ENCODE results near the gene BAIAP2.

The BAIAP2 gene

DNA sequence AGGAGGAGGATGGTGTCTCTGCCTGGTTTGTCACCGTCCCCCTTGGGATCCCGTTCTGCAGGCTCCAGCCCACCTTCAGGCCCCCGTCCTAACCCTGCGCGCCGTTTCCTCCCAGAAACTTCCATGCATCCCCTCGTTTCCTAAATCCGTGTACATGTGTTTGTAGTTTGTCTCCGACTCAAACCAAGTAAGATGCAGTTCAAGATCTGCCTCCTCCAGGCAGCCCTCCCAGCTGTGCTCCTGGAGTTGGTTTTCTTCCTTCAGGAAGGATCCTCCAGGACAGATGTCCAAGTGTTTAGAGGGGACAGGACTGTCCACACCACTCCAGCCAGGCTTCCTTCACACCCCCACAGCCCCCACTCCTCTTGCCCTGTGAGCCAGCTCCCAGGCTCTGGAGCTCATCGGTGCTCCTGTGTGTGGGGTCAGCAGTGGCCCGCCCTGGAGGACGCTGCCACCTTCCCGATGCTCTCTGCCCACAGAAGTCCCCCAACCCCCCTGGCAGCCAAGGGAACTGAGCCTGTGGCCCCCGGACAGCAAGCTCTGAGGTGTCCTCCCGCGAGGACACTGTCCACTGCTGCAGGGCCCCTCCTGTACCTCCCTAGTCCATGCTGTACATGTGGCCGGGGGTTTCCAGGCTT is 11.3 kb downstream of the BAIAP2 start:
- H3K79me2 ChIP-seq (ENCODE audit: insufficient read depth, low read length) = no peaks in the 10 kb centered on the region
- TF ChIP-seq, protein P1, sequence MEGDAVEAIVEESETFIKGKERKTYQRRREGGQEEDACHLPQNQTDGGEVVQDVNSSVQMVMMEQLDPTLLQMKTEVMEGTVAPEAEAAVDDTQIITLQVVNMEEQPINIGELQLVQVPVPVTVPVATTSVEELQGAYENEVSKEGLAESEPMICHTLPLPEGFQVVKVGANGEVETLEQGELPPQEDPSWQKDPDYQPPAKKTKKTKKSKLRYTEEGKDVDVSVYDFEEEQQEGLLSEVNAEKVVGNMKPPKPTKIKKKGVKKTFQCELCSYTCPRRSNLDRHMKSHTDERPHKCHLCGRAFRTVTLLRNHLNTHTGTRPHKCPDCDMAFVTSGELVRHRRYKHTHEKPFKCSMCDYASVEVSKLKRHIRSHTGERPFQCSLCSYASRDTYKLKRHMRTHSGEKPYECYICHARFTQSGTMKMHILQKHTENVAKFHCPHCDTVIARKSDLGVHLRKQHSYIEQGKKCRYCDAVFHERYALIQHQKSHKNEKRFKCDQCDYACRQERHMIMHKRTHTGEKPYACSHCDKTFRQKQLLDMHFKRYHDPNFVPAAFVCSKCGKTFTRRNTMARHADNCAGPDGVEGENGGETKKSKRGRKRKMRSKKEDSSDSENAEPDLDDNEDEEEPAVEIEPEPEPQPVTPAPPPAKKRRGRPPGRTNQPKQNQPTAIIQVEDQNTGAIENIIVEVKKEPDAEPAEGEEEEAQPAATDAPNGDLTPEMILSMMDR (conservative IDR thresholded peaks at IDR 0.05; ENCODE audit: low read length) = no peak
- no peak for TF ChIP-seq EZH2phosphoT487 (IDR thresholded peaks at IDR 0.05; ENCODE audit: borderline replicate concordance)
- no peaks in the 10 kb centered on the region for H3K27me3 ChIP-seq (ENCODE audit: insufficient read depth, low read length, poor library complexity, severe bottlenecking)
- no peak overlapping the region for H2AFZ ChIP-seq (ENCODE audit: low read length)
- no peak overlapping the region for H3K4me2 ChIP-seq (ENCODE audit: low read depth, low read length, poor library complexity, severe bottlenecking)
- no peaks in the 10 kb centered on the region for H4K20me1 ChIP-seq (ENCODE audit: insufficient read depth, low read length, poor library complexity, severe bottlenecking)
- no peaks in the 10 kb centered on the region for H3K9me3 ChIP-seq (ENCODE audit: insufficient read depth, low read depth, low read length)
- H3F3A ChIP-seq (ENCODE audit: low read depth) = no peaks in the 10 kb centered on the region
- H3K4me1 ChIP-seq (ENCODE audit: insufficient read depth, low read length, poor library complexity, severe bottlenecking) = no peaks in the 10 kb centered on the region
- H3K4me3 ChIP-seq (ENCODE audit: low read length, poor library complexity, severe bottlenecking) = no peak overlapping the region
- H3K9me2 ChIP-seq (replicated peaks; ENCODE audit: low read depth, low read length) = no peaks in the 10 kb centered on the region
- no peak overlapping the region for H3K9ac ChIP-seq (ENCODE audit: low read depth, low read length, poor library complexity, severe bottlenecking)
- no peaks in the 10 kb centered on the region for H3K36me3 ChIP-seq (ENCODE audit: insufficient read depth, low read length)

DNA sequence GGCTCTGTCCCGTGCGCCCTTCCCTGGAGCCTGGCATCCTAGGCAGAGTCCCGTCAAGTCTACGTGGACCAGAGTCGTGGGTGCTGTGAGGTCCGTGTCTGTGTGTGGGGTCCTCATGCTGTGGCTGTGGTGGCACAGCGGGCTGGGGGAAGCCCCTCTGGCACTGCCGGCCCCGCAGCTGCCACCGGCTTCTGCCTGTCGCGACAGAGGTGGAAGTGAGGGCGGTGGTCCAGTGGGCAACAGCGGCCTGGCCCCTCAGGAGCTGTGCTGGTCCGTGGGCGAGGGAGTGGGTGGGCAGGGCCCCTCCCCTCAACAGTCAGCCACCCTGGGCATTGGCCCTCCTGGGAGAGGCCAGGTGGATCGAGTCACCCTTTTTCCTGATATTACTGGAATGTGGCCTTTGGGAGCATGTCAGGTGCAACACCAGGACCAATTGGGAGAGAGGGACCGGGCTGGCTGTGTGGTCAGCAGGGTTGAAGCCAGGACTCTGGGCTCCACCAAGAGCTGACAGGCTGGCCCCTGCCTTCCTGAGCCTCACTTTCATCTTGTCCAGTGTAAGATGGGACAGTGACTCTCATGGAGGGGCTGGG is 11.9 kb downstream of the BAIAP2 start:
- no peak overlapping the region for H3K9ac ChIP-seq (ENCODE audit: low read depth, low read length, poor library complexity, severe bottlenecking)
- no peak overlapping the region for H2AFZ ChIP-seq (ENCODE audit: low read length)
- TF ChIP-seq, protein P1 (conservative IDR thresholded peaks at IDR 0.05; ENCODE audit: low read length) = no peak
- no peak for TF ChIP-seq EZH2phosphoT487 (IDR thresholded peaks at IDR 0.05; ENCODE audit: borderline replicate concordance)
- no peaks in the 10 kb centered on the region for H3K4me1 ChIP-seq (ENCODE audit: insufficient read depth, low read length, poor library complexity, severe bottlenecking)
- H3K36me3 ChIP-seq (ENCODE audit: insufficient read depth, low read length) = no peaks in the 10 kb centered on the region
- H3F3A ChIP-seq (ENCODE audit: low read depth) = no peaks in the 10 kb centered on the region
- H3K79me2 ChIP-seq (ENCODE audit: insufficient read depth, low read length) = no peaks in the 10 kb centered on the region
- no peak overlapping the region for H3K4me3 ChIP-seq (ENCODE audit: low read length, poor library complexity, severe bottlenecking)
- H3K9me3 ChIP-seq (ENCODE audit: insufficient read depth, low read depth, low read length) = no peaks in the 10 kb centered on the region
- H3K27me3 ChIP-seq (ENCODE audit: insufficient read depth, low read length, poor library complexity, severe bottlenecking) = no peaks in the 10 kb centered on the region
- H3K4me2 ChIP-seq (ENCODE audit: low read depth, low read length, poor library complexity, severe bottlenecking) = no peak overlapping the region
- no peaks in the 10 kb centered on the region for H4K20me1 ChIP-seq (ENCODE audit: insufficient read depth, low read length, poor library complexity, severe bottlenecking)
- no peaks in the 10 kb centered on the region for H3K9me2 ChIP-seq (replicated peaks; ENCODE audit: low read depth, low read length)

DNA sequence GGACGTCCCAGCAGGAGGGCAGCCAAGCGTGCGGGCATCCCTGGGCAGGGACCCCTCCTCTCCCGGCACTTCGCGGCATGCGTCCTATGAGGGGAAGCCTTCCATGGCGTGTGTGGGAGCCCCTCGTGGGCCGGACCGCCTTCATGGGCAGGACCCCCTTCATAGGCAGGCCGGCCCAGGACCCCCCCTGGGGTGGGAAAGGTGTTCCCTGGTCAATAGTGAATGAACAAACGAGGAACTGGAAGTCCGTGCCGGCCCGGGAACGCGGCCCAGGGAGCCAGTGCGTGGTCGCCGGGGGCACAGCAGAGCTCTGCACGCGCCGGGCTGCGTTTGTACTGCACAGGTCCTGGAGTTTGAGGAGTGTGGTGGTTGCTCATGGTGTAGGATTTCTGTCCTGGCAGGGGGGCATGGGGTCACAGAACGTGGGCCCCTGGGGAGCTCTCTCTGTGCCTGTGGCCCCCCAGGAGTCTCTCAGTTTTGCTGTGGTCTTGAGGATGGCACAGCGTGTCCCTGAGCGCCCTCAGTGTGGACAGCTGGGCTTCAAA is 13.9 kb downstream of the BAIAP2 start:
- H3F3A ChIP-seq (ENCODE audit: low read depth) = no peaks in the 10 kb centered on the region
- H3K27me3 ChIP-seq (ENCODE audit: insufficient read depth, low read length, poor library complexity, severe bottlenecking) = no peaks in the 10 kb centered on the region
- H3K9me3 ChIP-seq (ENCODE audit: insufficient read depth, low read depth, low read length) = no peaks in the 10 kb centered on the region
- no peaks in the 10 kb centered on the region for H3K9me2 ChIP-seq (replicated peaks; ENCODE audit: low read depth, low read length)
- H3K4me1 ChIP-seq (ENCODE audit: insufficient read depth, low read length, poor library complexity, severe bottlenecking) = no peaks in the 10 kb centered on the region
- TF ChIP-seq EZH2phosphoT487 (IDR thresholded peaks at IDR 0.05; ENCODE audit: borderline replicate concordance) = no peak
- TF ChIP-seq, protein P1 (conservative IDR thresholded peaks at IDR 0.05; ENCODE audit: low read length) = no peak
- H3K36me3 ChIP-seq (ENCODE audit: insufficient read depth, low read length) = no peaks in the 10 kb centered on the region
- H2AFZ ChIP-seq (ENCODE audit: low read length) = no peak overlapping the region
- no peaks in the 10 kb centered on the region for H4K20me1 ChIP-seq (ENCODE audit: insufficient read depth, low read length, poor library complexity, severe bottlenecking)
- H3K4me3 ChIP-seq (ENCODE audit: low read length, poor library complexity, severe bottlenecking) = no peak overlapping the region
- H3K4me2 ChIP-seq (ENCODE audit: low read depth, low read length, poor library complexity, severe bottlenecking) = no peak overlapping the region
- no peak overlapping the region for H3K9ac ChIP-seq (ENCODE audit: low read depth, low read length, poor library complexity, severe bottlenecking)
- H3K79me2 ChIP-seq (ENCODE audit: insufficient read depth, low read length) = no peaks in the 10 kb centered on the region

Measured in Loucy (cell line).